Astrocyte (in vitro differentiated cells and primary cell): Measurements from ENCODE around the gene PDCL3. TPM values are rescaled to one million over a fixed set of nuclear protein-coding genes. Genes with fewer than 3 reads are reported as not detected.

Source experiments
- DNase-seq: peaks from one replicate; pipeline ENCODE4 v3.0.0-alpha.2; 2010; ENCODE audit warnings: low read depth
- FAIRE-seq: peaks from 2 replicates; lab custom pipeline; 2011; peaks lifted over from hg19 to GRCh38; lab: Jason Lieb, UNC
- H2AFZ ChIP-seq: 2 replicates; pipeline ENCODE4 v1.6.0; 2012; ENCODE audit warnings: low read depth, low read length, inconsistent platforms
- H3K27ac ChIP-seq: 2 replicates; pipeline ENCODE4 v1.5.1; 2011; ENCODE audit warnings: low read depth, low read length, inconsistent platforms
- H3K27me3 ChIP-seq: 2 replicates; pipeline ENCODE4 v1.6.0; 2011; ENCODE audit warnings: low read length, inconsistent platforms; ENCODE audit not compliant: insufficient read depth
- H3K36me3 ChIP-seq: 2 replicates; pipeline ENCODE4 v1.5.1; 2011; ENCODE audit warnings: low read length, inconsistent platforms; ENCODE audit not compliant: insufficient read depth
- H3K4me1 ChIP-seq: 2 replicates; pipeline ENCODE4 v1.5.1; 2011; ENCODE audit warnings: low read length, inconsistent platforms; ENCODE audit not compliant: insufficient read depth
- H3K4me2 ChIP-seq: 2 replicates; pipeline ENCODE4 v1.6.0; 2012; ENCODE audit warnings: low read length, inconsistent platforms
- H3K4me3 ChIP-seq: 2 replicates; pipeline ENCODE4 v1.5.1; 2011; ENCODE audit warnings: low read depth, mild to moderate bottlenecking, low read length, inconsistent platforms; ENCODE audit not compliant: insufficient read depth
- H3K79me2 ChIP-seq: 2 replicates; pipeline ENCODE4 v1.6.0; 2012; ENCODE audit warnings: mild to moderate bottlenecking, low read length, inconsistent platforms; ENCODE audit not compliant: insufficient read depth
- H3K9ac ChIP-seq: 2 replicates; pipeline ENCODE4 v1.6.0; 2012; ENCODE audit warnings: mild to moderate bottlenecking, low read length, inconsistent platforms
- H3K9me3 ChIP-seq: 2 replicates; pipeline ENCODE4 v1.5.1; 2012; ENCODE audit warnings: low read depth, mild to moderate bottlenecking, low read length, inconsistent platforms; ENCODE audit not compliant: insufficient read depth
- H4K20me1 ChIP-seq: 2 replicates; pipeline ENCODE4 v1.6.0; 2012; ENCODE audit warnings: low read length, inconsistent platforms; ENCODE audit not compliant: insufficient read depth
- H3K27ac Mint-ChIP-seq: one replicate; pipeline ENCODE4 v1.8.0; 2021; ENCODE audit warnings: mild to moderate bottlenecking, mixed read lengths; ENCODE audit not compliant: unreplicated experiment
- H3K27me3 Mint-ChIP-seq: one replicate; pipeline ENCODE4 v1.8.0; 2021; ENCODE audit warnings: low read depth, mixed read lengths; ENCODE audit not compliant: unreplicated experiment
- H3K36me3 Mint-ChIP-seq: one replicate; pipeline ENCODE4 v1.8.0; 2021; ENCODE audit warnings: low read depth, mixed read lengths; ENCODE audit not compliant: unreplicated experiment
- H3K4me1 Mint-ChIP-seq: one replicate; pipeline ENCODE4 v1.8.0; 2021; ENCODE audit warnings: low read depth, mixed read lengths; ENCODE audit not compliant: unreplicated experiment
- H3K4me3 Mint-ChIP-seq: one replicate; pipeline ENCODE4 v1.8.0; 2021; ENCODE audit warnings: mild to moderate bottlenecking, moderate library complexity, mixed read lengths; ENCODE audit not compliant: unreplicated experiment
- H3K9me3 Mint-ChIP-seq: one replicate; pipeline ENCODE4 v1.8.0; 2021; ENCODE audit warnings: mild to moderate bottlenecking, mixed read lengths; ENCODE audit not compliant: unreplicated experiment
- EZH2 ChIP-seq: IDR thresholded peaks from 2 replicates; pipeline ENCODE4 v1.6.1; 2012; ENCODE audit warnings: mild to moderate bottlenecking, low read length, inconsistent platforms; ENCODE audit not compliant: insufficient read depth
- total RNA-seq: library from RNA; stranded (reverse); gene quantifications from 2 replicates; pipeline ENCODE4 v1.2.1, GENCODE V29; 2021
- TF ChIP-seq, protein P1 (sequence below): IDR thresholded peaks from 2 replicates; pipeline ENCODE4 v1.5.1; 2011; ENCODE audit warnings: low read depth, mild to moderate bottlenecking, inconsistent platforms, low read length, moderate library complexity; ENCODE audit not compliant: insufficient read depth

PDCL3 gene
- total RNA-seq, 1 donor from 2014 or later = 35.5 TPM

DNA sequence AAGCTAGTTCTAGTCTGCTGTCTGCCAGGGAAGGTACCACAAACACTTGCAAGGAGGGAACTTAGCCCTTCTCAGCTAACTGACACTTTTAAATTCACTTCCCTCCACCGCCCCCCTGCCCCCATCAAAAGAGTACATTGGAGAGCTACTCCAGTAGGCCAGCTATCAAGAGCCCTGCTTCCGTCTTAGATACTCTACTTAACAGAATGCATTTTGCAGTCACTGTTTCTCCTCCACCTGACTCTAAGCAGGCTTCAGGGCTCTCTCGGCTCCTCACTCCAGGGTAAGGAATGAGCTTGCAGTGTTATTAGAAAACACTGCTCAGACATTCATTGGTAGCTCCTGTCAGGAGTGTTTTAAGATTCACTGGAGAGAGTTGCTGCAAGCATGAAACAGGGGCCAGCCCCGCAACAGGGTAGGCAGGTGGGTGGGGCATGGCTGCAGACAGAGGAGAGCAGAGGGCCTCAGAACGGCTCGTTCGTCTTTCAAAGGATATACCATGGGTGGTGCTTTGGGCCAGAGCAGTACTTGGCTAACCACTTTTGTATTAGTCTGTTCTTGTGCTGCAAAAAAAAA is 35.3 kb upstream of the PDCL3 start:
- Mint-ChIP-seq H3K4me1 (no peaks in the 10 kb centered on the region), H3K27ac (no peak overlapping the region), H3K4me3 (no peak overlapping the region), H3K9me3 (peaks cover 1% of the 10 kb centered on the region), H3K27me3 (no peaks in the 10 kb centered on the region), H3K36me3 (no peaks in the 10 kb centered on the region)
- Histone ChIP-seq H3K9ac (no peak overlapping the region), H3K9me3 (no peaks in the 10 kb centered on the region), H3K4me3 (no peak overlapping the region), H2AFZ (no peak overlapping the region), H3K27ac (no peak overlapping the region), H4K20me1 (no peaks in the 10 kb centered on the region), H3K4me1 (no peaks in the 10 kb centered on the region), H3K4me2 (no peak overlapping the region), H3K27me3 (no peaks in the 10 kb centered on the region), H3K79me2 (no peaks in the 10 kb centered on the region), H3K36me3 (no peaks in the 10 kb centered on the region)
- TF ChIP-seq, protein P1, sequence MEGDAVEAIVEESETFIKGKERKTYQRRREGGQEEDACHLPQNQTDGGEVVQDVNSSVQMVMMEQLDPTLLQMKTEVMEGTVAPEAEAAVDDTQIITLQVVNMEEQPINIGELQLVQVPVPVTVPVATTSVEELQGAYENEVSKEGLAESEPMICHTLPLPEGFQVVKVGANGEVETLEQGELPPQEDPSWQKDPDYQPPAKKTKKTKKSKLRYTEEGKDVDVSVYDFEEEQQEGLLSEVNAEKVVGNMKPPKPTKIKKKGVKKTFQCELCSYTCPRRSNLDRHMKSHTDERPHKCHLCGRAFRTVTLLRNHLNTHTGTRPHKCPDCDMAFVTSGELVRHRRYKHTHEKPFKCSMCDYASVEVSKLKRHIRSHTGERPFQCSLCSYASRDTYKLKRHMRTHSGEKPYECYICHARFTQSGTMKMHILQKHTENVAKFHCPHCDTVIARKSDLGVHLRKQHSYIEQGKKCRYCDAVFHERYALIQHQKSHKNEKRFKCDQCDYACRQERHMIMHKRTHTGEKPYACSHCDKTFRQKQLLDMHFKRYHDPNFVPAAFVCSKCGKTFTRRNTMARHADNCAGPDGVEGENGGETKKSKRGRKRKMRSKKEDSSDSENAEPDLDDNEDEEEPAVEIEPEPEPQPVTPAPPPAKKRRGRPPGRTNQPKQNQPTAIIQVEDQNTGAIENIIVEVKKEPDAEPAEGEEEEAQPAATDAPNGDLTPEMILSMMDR = no peak
- no peak for TF ChIP-seq EZH2
- FAIRE-seq (no peak), DNase-seq (no peak)

GRCh38 chr2:100529176-100529575 is 33.6 kb upstream of the PDCL3 start:
- H3K4me1 ChIP-seq = no peaks in the 10 kb centered on the region
- TF ChIP-seq, protein P1 = no peak
- TF ChIP-seq EZH2 = no peak
- H3K9me3 ChIP-seq = no peaks in the 10 kb centered on the region
- no peaks in the 10 kb centered on the region for H3K27me3 Mint-ChIP-seq
- H3K27ac Mint-ChIP-seq = no peak overlapping the region
- no peaks in the 10 kb centered on the region for H3K27me3 ChIP-seq
- H3K36me3 ChIP-seq = no peaks in the 10 kb centered on the region
- no peak overlapping the region for H3K9ac ChIP-seq
- FAIRE-seq = no peak
- H3K36me3 Mint-ChIP-seq = no peaks in the 10 kb centered on the region
- no peak overlapping the region for H3K4me2 ChIP-seq
- H2AFZ ChIP-seq = no peak overlapping the region
- H3K9me3 Mint-ChIP-seq = peaks cover 2% of the 10 kb centered on the region
- H3K79me2 ChIP-seq = no peaks in the 10 kb centered on the region
- no peak overlapping the region for H3K4me3 ChIP-seq
- H3K27ac ChIP-seq = no peak overlapping the region
- no peaks in the 10 kb centered on the region for H4K20me1 ChIP-seq
- no peak overlapping the region for H3K4me3 Mint-ChIP-seq
- DNase-seq = no peak
- no peaks in the 10 kb centered on the region for H3K4me1 Mint-ChIP-seq

DNA sequence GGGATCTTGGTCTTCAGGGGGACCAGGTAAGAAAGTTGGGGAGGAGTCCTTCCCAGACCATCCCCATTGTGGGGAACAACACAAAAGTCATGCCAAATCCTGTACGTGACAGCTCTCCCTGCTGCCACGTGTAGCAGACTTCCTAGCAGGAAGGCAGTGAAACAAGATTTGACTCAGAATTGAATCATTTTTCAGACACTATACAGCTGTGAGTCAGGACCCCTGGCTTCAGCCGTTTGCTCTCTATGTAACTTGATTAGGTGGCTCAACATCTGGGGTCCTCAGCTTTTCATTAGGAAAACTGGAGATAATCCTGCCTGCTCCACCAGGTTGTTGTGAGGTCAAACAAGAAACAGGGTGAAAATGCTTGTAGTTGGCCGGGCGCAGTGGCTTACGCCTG is 32.9 kb upstream of the PDCL3 start:
- FAIRE-seq = no peak
- DNase-seq = no peak

More for the DNA sequence above, 32.9 kb upstream of the PDCL3 start:
- H3K9me3 Mint-ChIP-seq = peaks cover 2% of the 10 kb centered on the region
- H3K27ac ChIP-seq = no peak overlapping the region
- no peak overlapping the region for H3K4me3 Mint-ChIP-seq
- no peaks in the 10 kb centered on the region for H3K36me3 Mint-ChIP-seq
- no peaks in the 10 kb centered on the region for H3K79me2 ChIP-seq
- H3K27me3 ChIP-seq = no peaks in the 10 kb centered on the region
- no peaks in the 10 kb centered on the region for H3K4me1 Mint-ChIP-seq
- no peaks in the 10 kb centered on the region for H4K20me1 ChIP-seq
- no peak overlapping the region for H3K4me2 ChIP-seq
- H3K27me3 Mint-ChIP-seq = no peaks in the 10 kb centered on the region
- H3K9ac ChIP-seq = no peak overlapping the region
- no peaks in the 10 kb centered on the region for H3K4me1 ChIP-seq
- TF ChIP-seq, protein P1 = no peak
- TF ChIP-seq EZH2 = no peak
- H3K36me3 ChIP-seq = no peaks in the 10 kb centered on the region
- no peaks in the 10 kb centered on the region for H3K9me3 ChIP-seq
- no peak overlapping the region for H3K4me3 ChIP-seq
- no peak overlapping the region for H3K27ac Mint-ChIP-seq
- H2AFZ ChIP-seq = no peak overlapping the region
